UCSD-AML1 (cell line): ENCODE data around the gene RIMS4.
A peak's percentile ranks its signal among the peaks of the same experiment; 100 is the strongest.

ENCODE experiments used
- DNase-seq: peaks from one replicate; lab custom pipeline; 2025; ENCODE audit not compliant: unreplicated experiment; lab: John Stamatoyannopoulos, UW

The RIMS4 gene

DNA sequence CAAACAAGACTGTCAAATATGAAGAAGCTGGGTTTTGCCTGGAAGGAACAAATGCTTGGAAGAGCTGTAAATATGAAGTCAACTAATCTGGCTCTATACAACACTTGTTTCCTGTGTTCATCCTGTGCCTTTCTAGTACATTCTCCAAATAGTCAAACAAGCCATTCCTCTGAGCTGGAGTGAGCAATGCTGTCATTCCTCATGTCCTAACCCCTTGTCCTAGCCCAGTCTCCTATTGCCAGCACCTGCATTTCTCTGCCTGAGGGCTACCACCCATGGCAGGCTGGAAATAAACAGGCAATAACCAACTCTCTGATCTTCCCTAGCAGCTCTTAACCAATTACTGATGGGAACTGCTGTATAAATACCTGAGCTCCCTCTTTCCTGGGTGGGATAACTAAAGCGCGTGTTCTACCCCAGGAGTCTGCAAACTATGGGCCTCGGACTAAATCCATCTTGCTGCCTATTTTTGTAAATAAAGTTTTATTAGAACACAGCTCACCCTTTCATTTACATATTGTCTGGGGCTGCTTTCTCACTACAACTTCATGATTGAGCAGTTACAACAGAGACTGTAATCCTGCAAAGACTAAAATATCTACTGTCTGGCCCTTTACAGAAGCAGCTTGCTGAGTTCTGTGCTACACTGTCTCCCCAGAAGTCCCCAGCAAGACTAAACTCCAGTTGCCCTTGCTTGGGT lies 13.4 kb downstream of the RIMS4 start:
- no peak for DNase-seq

- DNase-seq: no peak
Observed at GRCh38 chr20:44796311-44796710, 14.0 kb downstream of the RIMS4 start.

- DNase-seq: no peak
Observed at GRCh38 chr20:44795836-44796235, 14.5 kb downstream of the RIMS4 start.

GRCh38 chr20:44792796-44793195 lies 17.6 kb downstream of the RIMS4 start:
- DNase-seq: no peak

- no peak for DNase-seq
Observed at GRCh38 chr20:44790638-44791393, 19.5 kb downstream of the RIMS4 start.

GRCh38 chr20:44788706-44789456 lies 21.5 kb downstream of the RIMS4 start:
- DNase-seq: no peak

DNA sequence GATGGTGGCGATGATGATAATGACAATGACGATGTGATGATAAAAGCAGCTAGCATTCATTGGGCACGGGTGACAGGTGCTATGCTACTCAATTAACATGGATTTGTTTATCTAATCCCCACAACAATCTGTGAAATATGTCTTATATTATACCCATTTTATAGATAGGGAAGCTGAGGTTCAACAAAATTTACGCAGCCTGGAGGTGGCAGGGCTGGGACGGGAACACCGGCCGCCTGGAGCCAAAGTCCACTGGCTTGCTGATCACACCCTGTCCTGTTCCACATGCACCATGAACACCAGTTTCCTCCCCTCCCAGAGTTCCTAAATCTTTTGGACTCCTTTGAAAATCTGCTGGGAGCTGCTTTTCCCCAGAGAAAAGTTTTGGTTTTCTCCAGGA lies 23.0 kb downstream of the RIMS4 start:
- no peak for DNase-seq

DNA sequence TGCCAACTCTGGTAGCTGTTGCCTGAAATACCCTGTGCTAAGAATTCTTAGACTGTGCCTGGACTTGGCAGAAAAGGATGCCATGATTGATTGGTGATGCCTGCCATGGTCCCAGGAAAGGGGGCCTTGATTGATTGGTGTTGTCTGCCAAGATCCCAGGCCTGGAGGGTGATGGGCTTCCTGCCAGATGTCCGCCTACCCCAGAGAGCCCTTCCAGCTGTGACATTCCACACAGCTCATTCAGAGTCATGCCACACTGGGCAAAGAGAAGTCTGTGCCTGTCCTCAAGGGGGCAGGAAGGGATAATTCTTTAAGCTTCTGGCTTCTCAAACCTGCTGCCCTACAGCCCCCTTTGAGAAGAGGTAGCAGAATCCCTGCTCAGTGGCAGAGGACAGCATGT lies 24.6 kb downstream of the RIMS4 start:
- DNase-seq: no peak

DNA sequence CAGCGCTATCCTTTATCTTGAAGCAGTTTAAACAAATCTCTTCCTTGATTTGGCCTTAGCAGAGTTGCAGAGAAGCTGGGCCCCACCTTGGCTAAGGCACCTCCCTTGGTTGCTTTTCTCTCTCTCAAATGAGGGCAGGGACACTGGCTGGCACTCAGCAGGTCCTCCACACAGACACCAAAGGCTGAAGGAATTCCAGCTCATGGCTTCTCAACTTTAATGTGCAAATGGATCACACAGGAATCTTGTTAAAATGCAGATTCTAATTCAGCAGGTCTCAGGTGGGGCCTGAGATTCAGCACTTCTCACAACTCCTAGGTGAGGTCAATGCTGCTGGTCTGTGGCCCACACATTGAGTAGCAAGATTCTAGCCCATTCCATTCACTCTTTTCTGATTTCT lies 25.7 kb downstream of the RIMS4 start:
- DNase-seq: no peak

- no peak for DNase-seq
Observed at GRCh38 chr20:44781791-44782190, 28.6 kb downstream of the RIMS4 start.

DNA sequence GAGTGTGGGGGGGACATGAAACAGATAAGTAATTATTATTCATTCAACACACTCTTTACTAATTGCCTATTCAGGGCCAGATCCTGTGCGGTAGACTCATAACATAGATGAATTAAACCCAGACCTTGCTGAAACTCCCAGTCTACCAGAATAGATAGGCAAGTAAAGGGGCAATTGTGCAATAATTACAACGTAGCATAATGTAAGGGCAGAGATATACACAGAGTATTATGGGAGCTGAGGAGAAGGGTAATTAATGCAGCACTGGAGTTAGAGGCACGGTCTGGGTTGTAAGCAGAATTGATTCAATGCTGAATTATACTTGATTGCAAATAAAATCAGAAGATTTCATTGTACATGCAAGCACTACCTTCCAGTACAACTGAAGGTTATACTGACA lies 29.2 kb downstream of the RIMS4 start:
- DNase-seq: no peak

GRCh38 chr20:44780226-44780625 lies 30.1 kb downstream of the RIMS4 start:
- peak; percentile 53 for DNase-seq

GRCh38 chr20:44776980-44777379 lies 33.4 kb downstream of the RIMS4 start:
- peak; percentile 20 for DNase-seq

DNA sequence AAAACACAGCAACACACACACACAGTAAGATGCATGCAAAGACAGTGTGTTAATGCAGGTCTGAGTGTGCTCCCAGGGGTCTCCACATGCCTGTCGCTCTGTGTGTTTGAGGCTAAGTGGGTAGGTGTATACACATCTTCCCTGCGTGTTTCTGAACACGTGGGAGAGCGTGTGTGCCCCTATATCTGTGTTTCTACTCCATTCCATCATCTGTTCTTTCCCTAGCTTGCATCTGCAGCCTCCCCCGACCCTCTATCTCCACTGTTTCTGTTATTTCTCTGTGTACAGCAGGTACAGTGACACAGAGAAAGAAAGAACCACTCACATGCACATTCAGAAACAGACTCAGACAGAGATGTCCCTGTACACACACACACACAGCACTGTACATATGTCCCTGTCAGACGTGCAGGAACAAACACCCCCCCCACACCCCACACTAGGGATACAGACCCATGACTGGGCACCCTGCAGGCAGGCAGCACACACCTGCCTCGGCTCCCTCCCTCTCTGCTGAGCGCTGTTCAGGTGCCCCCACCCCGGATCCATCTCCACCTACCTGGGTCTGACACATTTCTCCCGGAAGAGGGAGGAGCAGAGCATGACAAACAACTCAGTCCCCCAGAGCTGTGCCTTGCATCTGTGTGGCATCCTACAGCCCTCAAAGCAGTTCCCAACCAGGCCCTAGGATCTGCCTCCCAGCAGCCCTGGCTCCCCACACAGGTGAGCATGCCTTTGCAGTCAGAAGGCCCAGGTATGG lies 37.1 kb downstream of the RIMS4 start:
- no peak for DNase-seq

DNA sequence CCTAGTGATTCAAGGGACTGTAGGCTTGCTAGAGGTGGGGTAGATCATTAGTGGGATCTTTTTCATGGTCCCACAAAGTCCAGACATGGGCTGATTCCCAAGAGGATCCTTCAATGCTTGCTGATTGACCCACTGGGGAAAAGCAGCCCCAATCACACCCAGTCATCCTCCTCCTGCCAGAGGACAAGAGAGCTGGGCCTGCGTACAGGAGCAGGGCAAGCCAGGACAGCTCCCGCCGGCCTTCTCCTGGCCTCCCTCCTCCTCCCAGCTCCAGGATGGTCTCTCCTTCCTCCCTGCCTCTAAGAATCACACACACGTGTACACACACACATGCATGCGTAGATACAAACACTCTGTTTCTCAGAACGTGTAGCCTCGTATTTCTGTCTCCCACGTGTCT lies 37.7 kb downstream of the RIMS4 start:
- DNase-seq: no peak

GRCh38 chr20:44771172-44771535 lies 39.2 kb downstream of the RIMS4 start:
- no peak for DNase-seq

GRCh38 chr20:44770484-44771171 lies 39.7 kb downstream of the RIMS4 start:
- no peak for DNase-seq

- DNase-seq: no peak
Observed at GRCh38 chr20:44769481-44769863, 40.9 kb downstream of the RIMS4 start.

DNA sequence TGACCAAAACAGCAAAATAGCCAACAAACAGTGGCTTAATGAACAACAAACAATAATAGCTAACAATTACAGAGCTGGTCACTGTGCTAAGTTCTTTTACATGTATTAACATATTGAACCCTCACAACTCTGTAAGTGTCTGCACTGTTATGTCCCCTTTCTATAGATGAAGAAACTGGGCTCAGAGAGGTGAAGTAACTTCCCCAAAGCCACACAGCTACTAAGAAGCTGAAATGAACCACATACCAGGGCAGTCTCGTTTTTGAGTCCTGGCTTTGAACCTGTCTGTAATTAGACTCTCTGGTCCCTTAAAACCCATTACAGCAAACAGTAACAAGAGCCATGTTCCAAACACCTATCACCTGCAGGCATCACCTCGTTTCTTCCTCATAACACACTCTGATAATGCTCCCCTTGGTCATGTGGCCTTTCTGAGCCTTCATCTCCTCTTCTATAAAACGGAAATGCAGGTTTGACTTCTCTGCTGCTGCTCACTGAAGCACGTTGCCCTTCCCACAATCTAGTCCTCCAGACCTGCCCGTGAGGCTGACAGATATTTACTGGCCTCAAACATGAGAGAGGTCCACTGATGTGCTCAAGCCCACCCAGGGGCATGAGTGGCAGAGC lies 41.4 kb downstream of the RIMS4 start:
- DNase-seq: no peak

DNA sequence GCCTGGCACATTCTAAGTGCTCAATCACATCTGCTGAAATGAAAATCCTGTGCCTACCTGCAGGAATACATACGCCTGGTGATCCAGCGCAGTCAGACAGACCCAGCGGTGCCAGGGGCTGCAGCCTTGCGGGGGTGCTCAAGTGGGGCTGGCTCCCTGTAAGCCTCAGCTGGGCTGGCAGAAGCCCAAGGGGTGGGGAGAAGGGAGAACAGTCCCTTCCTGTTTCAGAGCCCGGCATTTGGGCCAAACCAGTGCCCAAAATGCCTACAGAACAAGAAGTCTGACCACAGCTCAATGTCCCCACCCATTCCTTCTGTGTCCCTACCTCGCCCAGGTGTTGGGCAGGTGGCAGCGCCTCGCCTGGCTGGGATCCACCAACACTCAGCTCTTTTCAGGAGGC lies 42.1 kb downstream of the RIMS4 start:
- DNase-seq: no peak
